ENCODE data around the gene SLC23A3.
"Not testable (repeated sequence)": the region's sequence is repeated elsewhere in the genome, so short reads cannot be mapped to it uniquely, and the experiment has no call there.

The SLC23A3 gene

DNA sequence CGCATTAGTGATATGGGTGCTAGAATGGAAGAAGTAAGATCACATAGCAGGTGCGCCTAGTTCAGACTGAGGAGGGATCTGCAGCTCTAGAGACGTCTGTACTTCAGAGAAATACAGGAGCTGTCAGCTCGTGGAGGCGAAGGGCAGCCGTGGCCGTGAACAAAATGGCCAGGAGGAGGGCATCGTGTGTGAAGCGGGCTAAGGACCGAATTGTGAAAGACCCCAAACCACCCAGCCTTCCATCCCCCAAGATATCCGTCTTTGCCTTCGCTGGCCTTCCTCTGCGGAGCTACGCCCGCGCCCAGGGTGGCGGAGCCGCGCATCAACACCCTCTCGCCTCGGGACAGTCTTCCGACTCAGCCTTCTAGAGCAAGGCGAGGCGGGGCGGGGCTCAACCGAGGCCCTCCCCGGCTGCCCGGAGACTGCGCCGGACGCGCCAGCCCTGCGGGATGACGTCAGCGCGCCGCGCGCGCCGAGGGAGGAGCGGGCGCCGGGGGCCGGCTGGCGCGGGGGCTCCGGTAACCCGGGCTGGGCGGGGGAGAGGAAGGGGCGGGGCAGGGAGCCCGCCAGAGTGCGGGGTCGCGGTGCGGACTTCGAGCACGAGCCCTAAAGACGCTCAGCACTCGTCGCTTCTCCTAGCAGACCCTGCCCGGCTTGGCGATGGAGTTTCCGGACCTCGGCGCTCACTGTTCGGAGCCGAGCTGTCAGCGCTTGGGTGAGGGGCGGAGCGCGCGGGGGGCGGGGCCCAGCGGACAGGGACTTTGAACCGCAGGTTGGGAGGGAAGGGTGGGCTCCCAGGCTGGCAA is 36.7 kb upstream of the SLC23A3 start, which contains the start of gene ZFAND2B:
TSS of gene ZFAND2B (plus strand) at position 455 of the 806 bp plus-strand sequence. CDS start at position 661, 206 bp downstream.
- Mint-ChIP-seq H3K9me3 (no peaks in the 10 kb centered on the region), H3K4me3 (peak within 1 kb of the TSS; percentile 83 to 97 (median 92)), H3K27me3 (ENCODE audit: low read depth) (peaks cover 7% of the 10 kb centered on the region), H3K36me3 (ENCODE audit: low read depth) (peaks cover 23% of the 10 kb centered on the region), H3K27ac (peak within 1 kb of the TSS; percentile 90 to 97 (median 95)), H3K4me1 (peaks cover 23% of the 10 kb centered on the region)
- TF ChIP-seq CTCF (IDR thresholded peaks at IDR 0.05; ENCODE audit: unreplicated experiment in 3 of 3) = peak in 1 of 3 experiments; percentile 22

- Mint-ChIP-seq H3K36me3 (ENCODE audit: low read depth) (peaks cover 20% of the 10 kb centered on the region), H3K4me1 (peaks cover 23% of the 10 kb centered on the region), H3K27ac (peak overlapping the region; percentile 90 to 97 (median 95)), H3K4me3 (peak overlapping the region; percentile 83 to 97 (median 92)), H3K27me3 (ENCODE audit: low read depth) (peaks cover 7% of the 10 kb centered on the region), H3K9me3 (no peaks in the 10 kb centered on the region)
- no peak for TF ChIP-seq CTCF (IDR thresholded peaks at IDR 0.05; ENCODE audit: unreplicated experiment in 3 of 3)
These were observed 36.1 kb upstream of the SLC23A3 start for GRCh38 chr2:219205981-219206327.

- Mint-ChIP-seq H3K9me3 (no peaks in the 10 kb centered on the region), H3K27me3 (ENCODE audit: low read depth) (peaks cover 7% of the 10 kb centered on the region), H3K36me3 (ENCODE audit: low read depth) (peaks cover 15% of the 10 kb centered on the region), H3K4me1 (peaks cover 23% of the 10 kb centered on the region), H3K4me3 (peak overlapping the region; percentile 69 to 83 (median 71)), H3K27ac (peak overlapping the region in 2 of 3 experiments; percentile 24 to 52)
- no peak for TF ChIP-seq CTCF (IDR thresholded peaks at IDR 0.05; ENCODE audit: unreplicated experiment in 3 of 3)
These were observed 35.3 kb upstream of the SLC23A3 start for GRCh38 chr2:219205165-219205538.

DNA sequence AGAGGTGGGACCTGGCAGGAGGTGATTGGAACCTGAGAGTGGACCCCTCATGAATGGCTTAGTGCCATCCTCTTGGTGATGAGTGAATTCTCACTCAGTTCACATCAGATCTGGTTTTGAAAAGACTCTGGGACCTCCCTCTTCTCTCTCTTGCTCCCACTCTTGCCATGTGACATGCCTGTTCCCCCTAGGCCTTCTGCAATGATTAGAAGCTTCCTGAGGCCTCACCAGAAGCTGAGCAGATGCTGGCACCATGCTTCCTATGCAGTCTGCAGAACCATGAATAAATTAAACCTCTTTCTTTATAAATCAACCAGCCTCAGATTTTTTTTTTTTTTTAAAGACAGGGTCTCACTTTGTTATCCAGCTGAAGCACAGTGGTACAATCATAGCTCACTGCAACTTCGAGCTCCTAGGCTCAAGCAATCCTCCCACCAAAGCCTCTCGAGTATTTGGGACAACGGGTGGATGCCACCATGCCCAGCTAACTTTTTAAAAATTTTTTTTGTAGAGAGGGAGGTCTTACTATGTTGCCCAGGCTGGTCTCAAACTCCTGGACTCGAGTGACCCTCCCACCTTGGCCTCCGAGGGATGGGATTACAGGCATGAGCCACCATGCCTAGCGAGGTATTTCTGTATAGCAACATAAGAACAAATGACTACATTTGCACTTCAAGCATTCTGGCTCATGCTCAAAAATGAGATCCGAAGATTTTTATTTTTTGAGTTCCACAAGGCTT is 34.8 kb upstream of the SLC23A3 start:
- Mint-ChIP-seq H3K27ac (peak overlapping the region in 1 of 3 experiments; percentile 24), H3K9me3 (no peaks in the 10 kb centered on the region), H3K4me3 (peak overlapping the region; percentile 23 to 71 (median 69)), H3K4me1 (peaks cover 23% of the 10 kb centered on the region), H3K27me3 (ENCODE audit: low read depth) (peaks cover 7% of the 10 kb centered on the region), H3K36me3 (ENCODE audit: low read depth) (peaks cover 10% of the 10 kb centered on the region)
- TF ChIP-seq CTCF (IDR thresholded peaks at IDR 0.05; ENCODE audit: unreplicated experiment in 3 of 3) = no peak

- H3K4me1 Mint-ChIP-seq; H3K27ac Mint-ChIP-seq; H3K4me3 Mint-ChIP-seq; H3K9me3 Mint-ChIP-seq; H3K36me3 Mint-ChIP-seq (ENCODE audit: low read depth): not testable (repeated sequence)
- peaks cover 11% of the 10 kb centered on the region for H3K27me3 Mint-ChIP-seq (ENCODE audit: low read depth)
These were observed 31.5 kb upstream of the SLC23A3 start for GRCh38 chr2:219201331-219201730.

DNA sequence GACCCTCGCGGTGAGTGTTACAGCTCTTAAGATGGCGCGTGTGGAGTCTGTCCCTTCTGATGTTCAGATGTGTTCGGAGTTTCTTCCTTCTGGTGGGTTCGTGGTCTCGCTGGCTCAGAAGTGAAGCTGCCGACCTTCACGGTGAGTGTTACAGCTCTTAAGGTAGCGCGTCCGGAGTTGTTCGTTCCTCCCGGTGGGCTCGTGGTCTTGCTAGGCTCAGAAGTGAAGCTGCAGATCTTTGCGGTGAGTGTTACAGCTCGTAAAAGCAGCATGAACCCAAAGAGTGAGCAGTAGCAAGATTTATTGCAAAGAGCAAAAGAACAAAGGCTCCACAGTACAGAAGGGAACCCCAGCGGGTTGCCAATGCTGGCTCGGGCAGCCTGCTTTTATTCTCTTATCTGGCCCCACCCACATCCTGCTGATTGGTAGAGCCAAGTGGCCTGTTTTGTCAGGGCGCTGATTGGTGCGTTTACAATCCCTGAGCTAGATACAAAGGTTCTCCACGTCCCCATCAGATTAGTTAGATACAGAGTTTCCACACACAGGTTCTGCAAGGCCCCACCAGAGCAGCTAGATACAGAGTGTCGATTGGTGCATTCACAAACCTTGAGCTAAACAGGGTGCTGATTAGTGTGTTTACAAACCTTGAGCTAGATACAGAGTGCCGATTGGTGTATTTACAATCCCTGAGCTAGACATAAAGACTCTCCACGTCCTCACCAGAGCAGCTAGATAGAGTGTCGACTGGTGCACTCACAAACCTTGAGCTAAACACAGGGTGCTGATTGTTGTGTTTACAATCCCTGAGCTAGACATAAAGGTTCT is 30.9 kb upstream of the SLC23A3 start:
- H3K36me3 Mint-ChIP-seq (ENCODE audit: low read depth); H3K4me1 Mint-ChIP-seq; H3K9me3 Mint-ChIP-seq: not testable (repeated sequence)
- Mint-ChIP-seq H3K27ac (peak overlapping the region; percentile 6 to 74 (median 50)), H3K27me3 (ENCODE audit: low read depth) (peaks cover 11% of the 10 kb centered on the region), H3K4me3 (peak overlapping the region in 2 of 3 experiments; percentile 46 to 58)
